Kidney glomerular epithelial cell (primary cell): ENCODE data around the gene MKX.
"Not testable (repeated sequence)": the region's sequence is repeated elsewhere in the genome, so short reads cannot be mapped to it uniquely, and the experiment has no call there.

Experiments
- DNase-seq: peaks from one replicate; lab custom pipeline; 2025; lab: John Stamatoyannopoulos, UW

The MKX gene

GRCh38 chr10:27692663-27693062 lies 53.0 kb downstream of the MKX start:
- DNase-seq = no peak

- no peak for DNase-seq
Observed at GRCh38 chr10:27688991-27689390, 56.6 kb downstream of the MKX start.

- DNase-seq = no peak
Observed at GRCh38 chr10:27688276-27688675, 57.3 kb downstream of the MKX start.

GRCh38 chr10:27687743-27688142 lies 57.9 kb downstream of the MKX start:
- no peak for DNase-seq

GRCh38 chr10:27687326-27687725 lies 58.3 kb downstream of the MKX start:
- no peak for DNase-seq

- DNase-seq = no peak
Observed at GRCh38 chr10:27685681-27686080, 59.9 kb downstream of the MKX start.

GRCh38 chr10:27683226-27683625 lies 62.4 kb downstream of the MKX start:
- no peak for DNase-seq

- not testable (repeated sequence) for DNase-seq
Observed at GRCh38 chr10:27681795-27682194, 63.8 kb downstream of the MKX start.

- no peak for DNase-seq
Observed at GRCh38 chr10:27680691-27681605, 64.7 kb downstream of the MKX start.

GRCh38 chr10:27680006-27680557 lies 65.5 kb downstream of the MKX start:
- DNase-seq = no peak

GRCh38 chr10:27679369-27679912 lies 66.2 kb downstream of the MKX start:
- DNase-seq = no peak

- no peak for DNase-seq
Observed at GRCh38 chr10:27678166-27678565, 67.5 kb downstream of the MKX start.

GRCh38 chr10:27673065-27673464 lies 72.6 kb downstream of the MKX start:
- DNase-seq = no peak

GRCh38 chr10:27671821-27672220 lies 73.8 kb downstream of the MKX start:
- DNase-seq = no peak

- peak; percentile 6 for DNase-seq
Observed at GRCh38 chr10:27664461-27664860, 81.2 kb downstream of the MKX start.

- DNase-seq = no peak
Observed at GRCh38 chr10:27663621-27664020, 82.0 kb downstream of the MKX start.

GRCh38 chr10:27661514-27662286 lies 83.9 kb downstream of the MKX start:
- peak; percentile 25 for DNase-seq

- no peak for DNase-seq
Observed at GRCh38 chr10:27660711-27661110, 84.9 kb downstream of the MKX start.

GRCh38 chr10:27660268-27660667 lies 85.4 kb downstream of the MKX start:
- DNase-seq = no peak

GRCh38 chr10:27659786-27660185 lies 85.8 kb downstream of the MKX start:
- no peak for DNase-seq

- peak; percentile 34 for DNase-seq
Observed at GRCh38 chr10:27658788-27659187, 86.8 kb downstream of the MKX start.

GRCh38 chr10:27655296-27655695 lies 90.3 kb downstream of the MKX start:
- DNase-seq = no peak

- no peak for DNase-seq
Observed at GRCh38 chr10:27654284-27654683, 91.3 kb downstream of the MKX start.
